Adrenal gland (tissue), 12 donors: ENCODE measurements around the gene CDYL. TPM values are rescaled to one million over a fixed set of nuclear protein-coding genes. Genes with fewer than 3 reads are reported as not detected.

Source experiments
- DNase-seq, 7 donors: peaks; one replicate each; pipeline ENCODE4 v3.0.0-alpha.2; 2019 to 2020
- H3K27ac ChIP-seq, 5 donors: fragments of 200-600 bp; sonication (generic) in 4 of 5; 1 replicate in 3 of 5; 2 replicates in 2 of 5; pipeline versions ENCODE4 v1.5.1 to v1.8.0; 2016 to 2020; ENCODE audit warnings: mild to moderate bottlenecking in 1 of 5
- H3K27me3 ChIP-seq: fragments of 200-600 bp; 2 replicates; pipeline ENCODE4 v1.8.0; 2021
- H3K36me3 ChIP-seq, 2 donors: fragments of 200-600 bp; replicated peaks in 1 of 2; 1 replicate in 1 of 2; 2 replicates in 1 of 2; pipeline versions ENCODE4 v1.5.1 to v1.8.0; 2018 to 2022
- H3K4me1 ChIP-seq, 2 donors: fragments of 200-600 bp; replicated peaks in 1 of 2; 1 replicate in 1 of 2; 2 replicates in 1 of 2; pipeline versions ENCODE4 v1.5.1 to v1.8.0; 2018 to 2021
- H3K4me3 ChIP-seq, 4 donors: fragments of 200-600 bp; sonication (generic) in 3 of 4; one replicate each; pipeline ENCODE4 v1.5.1; 2016 to 2018
- H3K9me3 ChIP-seq, 3 donors: fragments of 200-600 bp; sonication (generic) in 1 of 3; replicated peaks in 1 of 3; 1 replicate in 2 of 3; 2 replicates in 1 of 3; pipeline versions ENCODE4 v1.5.1 to v1.8.0; 2016 to 2021
- CTCF ChIP-seq, 6 experiments: fragments of 450-650 bp in 4 of 6; fragments of 200-600 bp in 2 of 6; sonication (generic) in 1 of 6; IDR thresholded peaks; 1 replicate in 5 of 6; 2 replicates in 1 of 6; pipeline versions ENCODE4 v1.5.1 to v1.8.0; 2016 to 2021; ENCODE audit warnings: antibody characterized with exemption in 6 of 6, mild to moderate bottlenecking in 2 of 6, moderate library complexity in 1 of 6
- POLR2A ChIP-seq, 2 donors: fragments of 450-650 bp; IDR thresholded peaks; one replicate each; pipeline ENCODE4 v1.6.1; 2017; ENCODE audit warnings: antibody characterized with exemption in 2 of 2, mild to moderate bottlenecking in 2 of 2, moderate library complexity in 1 of 2
- WGBS, 4 donors: extraction: QIAGEN DNeasy Blood & Tissue Kit in 2 of 4; methylation state at CpG; one replicate each; pipeline versions ENCODE4 v1.1.5 to v1.1.7; 2013 to 2017; 5-methylcytosine and 5-hydroxymethylcytosine counted together
- intact Hi-C, 2 donors: fragments of 100-400 bp; cut with DNase I; formaldehyde crosslinking; loops; one replicate each; pipeline versions ENCODE4 v1.14.1 to v1.15.0; 2022 to 2023
- polyA plus RNA-seq, 3 donors: library from polyadenylated mRNA; stranded (reverse); fragments of 200-250 nt in 2 of 3; fragments of 350-450 nt in 1 of 3; fragmentation: Illumina TruSeq in 1 of 3; extraction: RNeasy Lipid Tissue Mini Kit (QIAGEN cat#74804) in 1 of 3; gene quantifications; one replicate each; pipeline ENCODE4 v1.2.3, GENCODE V29; 2013 to 2014
- total RNA-seq, 9 donors: library from RNA; depleted of rRNA in 4 of 9; stranded (reverse); fragments of >200 nt in 4 of 9; fragments of 120-200 nt in 1 of 9; fragmentation: NEBNext Ultra II Directional in 1 of 9; extraction: Animal tissue kit (Norgen Biotek cat#: 25700) in 1 of 9; gene quantifications; one replicate each; pipeline versions ENCODE4 v1.1.0 to v1.2.4, GENCODE V29; 2013 to 2023
- donor health status: healthy with polysubstance abuse.
- donor health status: Bipolar disorder and iron deficiency.
- donor health status: DM: yes; HTN: yes; CAD: no.
- donor health status: DM: no; HTN: no; CAD: no.
- donor health status: DM: no; HTN: no; CAD: no.
- donor health status: DM: yes; HTN: yes; CAD: no.

Gene CDYL
- total and polyA plus RNA-seq, 12 donors, result 3.3 to 47.1 (median 24.8) TPM

GRCh38 chr6:4957521-4958231, 181.5 kb downstream of the CDYL start:
- H3K36me3 ChIP-seq, result peaks cover 0 to 4% of the 10 kb centered on the region in 2 donors
- TF ChIP-seq POLR2A (IDR thresholded peaks at IDR 0.05) (no peak), CTCF (IDR thresholded peaks at IDR 0.05) (peak in 4 of 6 experiments; percentile 11 to 16 (median 14))
- peak in 1 of 7 donors; percentile 50 for DNase-seq
- H3K27me3 ChIP-seq, result no peaks in the 10 kb centered on the region
- 57 to 74% (median 71%) methylated on average over 6 to 9 of the region's 9 CpGs for WGBS, 4 donors
- no peaks in the 10 kb centered on the region for H3K9me3 ChIP-seq
- intact Hi-C loops, result no loop called here
- no peak overlapping the region for H3K27ac ChIP-seq
- H3K4me3 ChIP-seq, result no peak overlapping the region
- no peaks in the 10 kb centered on the region for H3K4me1 ChIP-seq

DNA sequence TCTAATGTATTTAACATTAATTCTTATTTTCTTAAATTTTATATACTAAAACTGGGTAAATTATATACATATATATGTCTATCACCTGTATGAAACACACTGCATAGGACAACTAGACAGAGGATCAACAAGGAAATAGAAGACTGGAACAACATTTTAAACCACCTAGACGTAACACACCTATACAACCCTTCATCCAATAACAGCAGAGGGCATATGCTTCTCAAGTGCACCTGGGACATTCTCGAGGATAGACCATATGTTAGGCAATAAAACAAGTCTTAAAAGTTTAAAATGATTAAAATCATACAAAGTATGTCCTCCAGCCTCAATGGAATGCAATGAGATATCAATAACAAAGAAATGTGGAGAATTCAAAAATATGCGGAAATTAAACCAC, 182.4 kb downstream of the CDYL start:
- WGBS, 4 donors, result 84 to 91% (median 88%) methylated on average over 3 of the region's 3 CpGs

DNA sequence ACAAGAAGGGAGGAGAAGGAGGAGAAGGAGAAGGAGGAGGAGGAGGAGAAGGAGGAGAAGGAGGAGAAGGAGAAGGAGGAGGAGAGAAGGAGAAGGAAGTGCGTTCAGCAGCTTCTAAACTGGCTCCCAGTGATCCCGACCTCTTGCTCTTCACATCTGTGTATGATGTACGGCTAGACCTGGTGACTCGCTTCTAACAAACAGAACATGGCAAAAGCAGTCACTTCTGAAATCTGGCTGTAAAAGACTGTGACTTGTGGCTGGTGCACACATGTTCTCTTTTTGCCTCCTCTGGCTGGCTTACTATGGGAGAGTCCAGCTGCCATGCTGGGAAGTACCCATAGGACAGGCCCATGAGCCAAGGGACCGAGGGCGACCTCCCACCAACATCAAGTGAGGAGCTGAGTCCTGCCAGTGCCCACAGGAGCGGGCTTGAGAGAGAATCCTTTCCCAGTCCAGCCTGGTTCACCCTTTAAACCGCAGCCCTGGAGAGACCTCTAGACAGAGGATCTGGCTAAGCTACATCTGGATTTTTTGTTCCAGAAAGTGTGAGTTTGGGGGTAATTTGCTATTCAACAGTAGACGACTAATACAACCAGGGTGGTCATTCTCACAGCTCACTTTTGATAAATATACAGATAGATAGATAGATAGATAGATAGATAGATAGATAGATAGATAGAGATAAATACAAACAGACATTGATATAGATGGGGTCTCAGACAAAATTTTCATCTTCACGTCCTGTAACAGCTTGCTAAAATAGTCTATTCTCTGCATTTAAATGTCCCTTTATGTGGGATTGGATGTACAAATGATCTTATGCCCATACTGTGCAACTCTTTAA, 185.3 kb downstream of the CDYL start:
- Histone ChIP-seq H3K36me3 (no peaks in the 10 kb centered on the region), H3K4me1 (no peaks in the 10 kb centered on the region), H3K4me3 (no peak overlapping the region), H3K27ac (no peak overlapping the region), H3K27me3 (no peaks in the 10 kb centered on the region), H3K9me3 (no peaks in the 10 kb centered on the region)
- WGBS, 4 donors, result 80 to 90% (median 83%) methylated on average over 7 to 10 of the region's 10 CpGs
- peak in 1 of 7 donors; percentile 20 for DNase-seq
- no peak for TF ChIP-seq CTCF (IDR thresholded peaks at IDR 0.05)
- no peak for TF ChIP-seq POLR2A (IDR thresholded peaks at IDR 0.05)
- intact Hi-C loops, result no loop called here

More for the DNA sequence above, 182.4 kb downstream of the CDYL start:
- Histone ChIP-seq H3K9me3 (no peaks in the 10 kb centered on the region), H3K4me1 (no peaks in the 10 kb centered on the region), H3K4me3 (no peak overlapping the region), H3K27me3 (no peaks in the 10 kb centered on the region), H3K36me3 (peaks cover 0 to 4% of the 10 kb centered on the region in 2 donors), H3K27ac (no peak overlapping the region)
- no peak for DNase-seq
- no peak for TF ChIP-seq CTCF (IDR thresholded peaks at IDR 0.05)
- no peak for TF ChIP-seq POLR2A (IDR thresholded peaks at IDR 0.05)
- intact Hi-C loops, result no loop called here

DNA sequence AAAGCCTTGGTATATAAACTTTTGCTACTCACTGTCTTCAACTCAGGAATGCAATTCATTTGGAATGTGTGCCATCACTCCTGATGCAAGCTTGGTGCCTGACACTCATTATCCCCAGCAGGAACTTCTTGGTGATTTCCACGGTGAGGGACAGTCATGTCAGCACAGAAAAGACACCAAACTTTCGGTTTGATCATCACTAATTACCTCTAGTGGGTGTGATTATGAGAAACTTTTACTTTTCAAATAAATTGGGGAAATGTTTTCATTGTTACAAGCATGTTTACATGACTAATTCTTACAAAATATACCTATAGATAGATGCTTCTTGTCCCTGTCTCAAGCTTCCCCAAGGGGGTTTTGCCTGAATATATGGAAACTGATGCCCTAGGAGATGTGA, 186.7 kb downstream of the CDYL start:
- Histone ChIP-seq H3K9me3 (no peaks in the 10 kb centered on the region), H3K4me1 (no peaks in the 10 kb centered on the region), H3K27ac (no peak overlapping the region), H3K36me3 (no peaks in the 10 kb centered on the region), H3K27me3 (no peaks in the 10 kb centered on the region), H3K4me3 (no peak overlapping the region)
- intact Hi-C loops, result no loop called here
- DNase-seq, result no peak
- TF ChIP-seq CTCF (IDR thresholded peaks at IDR 0.05), result no peak
- whole genome bisulfite sequencing, 4 donors, result 73 to 78% (median 76%) methylated on average over 2 of the region's 2 CpGs
